GM18907 (cell line): ENCODE measurements around the gene GINS1.

Experiments used
- ATAC-seq: cut with Tn5 transposase; IDR thresholded peaks from one replicate; pipeline ENCODE4 v1.9.1; 2021; ENCODE audit warnings: mild to moderate bottlenecking, moderate library complexity; ENCODE audit not compliant: unreplicated experiment

The GINS1 gene

DNA sequence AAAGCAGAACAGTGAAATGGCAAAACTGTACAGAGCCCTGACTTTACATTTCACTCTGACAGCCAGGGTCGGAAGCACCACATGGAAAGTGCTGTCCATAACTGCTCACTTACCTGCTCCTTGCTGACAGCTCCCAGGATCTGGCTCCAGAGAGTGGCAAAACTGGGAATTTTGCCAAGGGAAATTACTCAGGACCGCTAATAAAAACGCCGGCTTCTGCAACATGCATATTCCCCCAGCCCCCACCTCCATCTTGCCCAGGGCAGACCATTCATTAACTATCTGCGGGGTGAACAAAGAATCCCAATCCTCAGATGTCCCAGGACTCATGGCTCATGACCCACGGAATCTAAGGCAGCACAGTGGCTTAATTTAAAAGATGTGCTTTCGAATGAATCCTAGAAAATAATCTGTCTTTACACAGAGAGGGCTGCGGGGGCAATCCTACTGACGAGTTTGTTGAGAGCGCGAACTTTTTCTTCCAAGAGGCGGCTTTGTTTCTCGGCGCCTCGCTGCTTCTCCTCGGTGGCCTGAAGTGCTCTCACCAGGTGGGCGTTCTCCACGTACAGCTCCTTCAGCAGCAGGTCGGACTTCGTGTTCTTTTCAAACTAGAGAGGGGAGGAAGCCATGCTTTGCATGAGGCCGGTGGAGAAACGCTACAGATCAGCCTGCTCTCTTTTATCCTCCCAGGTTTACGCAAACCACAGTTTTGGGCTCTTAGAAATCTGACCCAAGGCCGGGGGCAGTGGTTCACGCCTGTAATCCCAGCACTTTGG lies 45.8 kb downstream of the GINS1 start:
- no peak for ATAC-seq

GRCh38 chr20:25454153-25454900 lies 46.9 kb downstream of the GINS1 start:
- ATAC-seq: no peak

DNA sequence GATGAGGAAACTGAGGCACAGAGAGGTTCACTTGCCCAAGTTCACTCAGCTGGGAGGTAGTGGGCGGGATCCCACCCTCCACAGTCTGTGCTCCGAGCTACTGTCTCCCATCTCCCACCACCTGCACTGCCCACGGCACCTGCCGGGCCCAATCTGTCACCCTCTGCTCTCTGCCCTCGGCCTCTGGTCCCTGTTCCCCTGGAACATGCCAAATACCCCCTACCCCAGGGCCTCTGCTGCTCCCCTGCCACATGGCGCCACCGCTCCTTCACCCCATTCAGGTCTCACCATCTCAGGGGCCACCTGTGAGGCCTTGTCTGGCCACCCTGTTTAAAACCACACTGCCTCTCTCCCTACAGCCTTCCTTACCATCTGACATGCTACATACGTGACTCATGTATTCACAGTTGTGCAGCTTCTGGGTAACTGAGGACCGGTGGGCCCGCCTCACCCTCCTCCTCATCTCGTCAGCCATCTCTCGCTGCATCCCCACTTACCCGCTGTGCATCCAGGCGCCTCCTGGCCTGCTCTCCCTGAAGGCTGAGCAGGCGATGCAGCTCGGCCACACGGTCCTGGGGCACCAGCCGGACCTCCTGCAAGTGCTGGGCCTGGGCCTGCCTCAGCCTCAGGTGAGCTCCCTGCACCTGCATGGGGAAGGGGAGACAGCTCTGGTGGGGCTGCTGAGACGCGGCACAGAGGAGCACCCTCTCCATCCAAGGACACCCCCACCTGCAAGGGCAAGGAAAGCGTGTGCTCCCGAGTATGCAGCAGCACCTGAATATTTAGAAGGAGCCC lies 50.6 kb downstream of the GINS1 start:
- ATAC-seq: no peak

GRCh38 chr20:25459111-25459830 lies 51.8 kb downstream of the GINS1 start:
- no peak for ATAC-seq

- ATAC-seq: no peak
Observed at GRCh38 chr20:25459916-25460535, 52.6 kb downstream of the GINS1 start.

DNA sequence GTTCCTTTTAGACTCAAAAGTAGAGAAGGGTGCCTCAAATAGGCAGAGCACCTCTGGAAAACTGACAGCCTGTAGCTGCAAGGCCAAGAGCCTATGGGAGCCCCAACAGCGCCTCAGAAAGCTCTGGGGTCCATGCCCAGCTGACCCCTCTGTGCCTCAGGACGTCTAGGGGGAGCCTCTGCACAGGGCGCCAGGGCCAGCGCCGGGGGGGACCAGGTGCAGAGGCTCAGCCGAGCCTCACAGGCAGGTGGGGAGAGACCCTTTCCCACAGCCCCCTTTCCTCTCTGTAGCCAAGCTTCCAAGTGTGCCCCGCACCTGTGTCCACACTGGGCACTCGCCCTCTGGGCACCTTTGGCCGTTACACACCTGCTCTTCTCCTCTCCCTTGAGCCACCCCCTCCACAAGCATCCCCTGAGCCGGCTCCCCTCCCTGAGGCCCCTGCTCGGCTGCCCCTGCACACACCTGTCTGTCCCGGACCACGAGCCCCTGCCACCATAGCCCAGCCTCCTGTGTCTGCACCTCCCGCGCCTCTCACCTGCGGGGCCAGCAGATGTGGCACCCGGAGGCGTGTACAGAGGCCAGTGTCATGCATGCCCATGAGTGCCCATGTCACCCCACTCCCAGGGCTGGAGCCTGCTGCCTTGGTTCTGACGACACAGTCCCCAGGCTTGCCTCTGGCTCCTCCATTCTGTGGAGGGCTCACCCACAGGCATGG lies 53.2 kb downstream of the GINS1 start:
- ATAC-seq: no peak

DNA sequence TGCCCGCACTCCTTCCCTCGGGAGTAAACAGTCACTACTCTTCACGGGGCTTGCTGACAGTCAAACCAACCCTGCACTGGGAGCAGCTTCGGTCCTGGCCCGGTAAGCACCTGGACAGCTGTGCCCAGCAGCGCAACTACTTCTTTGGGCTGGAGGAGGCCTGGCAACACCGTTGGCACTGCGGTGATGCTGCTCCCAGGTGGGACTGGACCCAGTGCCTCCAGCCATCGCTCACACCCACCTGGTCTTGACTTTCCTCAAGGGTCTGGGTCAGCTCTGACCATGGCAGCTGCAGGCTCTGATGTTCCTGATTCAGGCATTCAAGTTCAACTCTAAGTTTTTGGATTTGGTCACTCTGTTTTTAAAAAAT lies 53.8 kb downstream of the GINS1 start:
- no peak for ATAC-seq

DNA sequence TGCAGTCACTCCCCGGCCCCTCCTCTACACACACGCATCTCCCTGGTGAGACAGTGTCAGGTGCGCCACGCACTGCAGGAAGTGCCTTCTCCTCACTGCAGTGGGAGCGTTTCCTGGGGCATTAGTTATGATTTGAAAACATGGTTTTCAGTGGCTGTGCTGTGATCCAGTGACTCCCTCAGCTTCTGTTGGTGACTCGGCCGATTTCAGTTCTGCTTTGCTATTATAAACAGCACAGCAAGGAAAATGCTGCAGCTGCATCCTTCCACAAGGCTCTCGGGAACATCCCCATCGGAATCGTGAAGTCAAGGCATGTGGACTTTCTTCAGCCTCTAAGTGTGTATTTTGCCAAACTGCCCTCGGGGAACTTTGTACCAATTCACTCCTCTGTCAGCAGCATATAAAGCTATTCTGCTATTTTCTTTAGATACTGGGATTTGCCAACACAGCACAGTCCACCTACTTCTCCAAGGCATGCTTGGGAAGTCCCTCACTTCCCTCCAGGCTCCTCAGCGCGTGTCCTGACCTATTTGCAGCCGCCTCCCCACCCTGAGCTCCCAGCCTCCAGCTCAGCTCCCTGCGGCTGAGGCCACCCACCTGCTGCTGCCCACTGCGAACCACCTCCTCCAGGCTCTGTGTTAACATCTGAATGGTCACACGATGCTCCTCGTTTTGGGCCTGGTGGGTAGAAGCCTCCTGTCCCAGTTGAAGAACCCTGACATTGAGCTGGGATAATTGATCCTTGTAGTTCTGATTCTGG lies 54.5 kb downstream of the GINS1 start:
- no peak for ATAC-seq

- ATAC-seq: no peak
Observed at GRCh38 chr20:25464501-25465242, 57.2 kb downstream of the GINS1 start.

- ATAC-seq: no peak
Observed at GRCh38 chr20:25465243-25466135, 58.0 kb downstream of the GINS1 start.

DNA sequence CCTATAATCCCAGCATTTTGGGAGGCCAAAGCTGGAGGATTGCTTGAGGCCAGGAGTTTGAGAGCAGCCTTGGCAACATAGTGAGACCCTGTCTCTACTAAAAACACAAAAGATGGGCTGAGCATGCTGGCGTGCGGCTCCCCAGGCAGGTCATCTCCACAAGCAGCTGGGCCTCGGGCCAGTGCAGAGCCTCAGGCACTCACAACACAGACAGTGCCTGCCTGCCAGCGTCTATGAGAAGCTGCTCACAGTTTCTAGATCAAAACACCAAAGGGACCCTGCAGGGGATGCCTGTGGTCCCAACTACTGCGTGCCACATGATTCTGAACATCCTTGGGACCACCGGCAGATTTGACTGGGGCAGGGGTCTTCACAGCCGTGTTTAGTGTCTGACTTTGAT lies 59.4 kb downstream of the GINS1 start:
- ATAC-seq: no peak

- ATAC-seq: no peak
Observed at GRCh38 chr20:25467441-25467840, 60.0 kb downstream of the GINS1 start.

DNA sequence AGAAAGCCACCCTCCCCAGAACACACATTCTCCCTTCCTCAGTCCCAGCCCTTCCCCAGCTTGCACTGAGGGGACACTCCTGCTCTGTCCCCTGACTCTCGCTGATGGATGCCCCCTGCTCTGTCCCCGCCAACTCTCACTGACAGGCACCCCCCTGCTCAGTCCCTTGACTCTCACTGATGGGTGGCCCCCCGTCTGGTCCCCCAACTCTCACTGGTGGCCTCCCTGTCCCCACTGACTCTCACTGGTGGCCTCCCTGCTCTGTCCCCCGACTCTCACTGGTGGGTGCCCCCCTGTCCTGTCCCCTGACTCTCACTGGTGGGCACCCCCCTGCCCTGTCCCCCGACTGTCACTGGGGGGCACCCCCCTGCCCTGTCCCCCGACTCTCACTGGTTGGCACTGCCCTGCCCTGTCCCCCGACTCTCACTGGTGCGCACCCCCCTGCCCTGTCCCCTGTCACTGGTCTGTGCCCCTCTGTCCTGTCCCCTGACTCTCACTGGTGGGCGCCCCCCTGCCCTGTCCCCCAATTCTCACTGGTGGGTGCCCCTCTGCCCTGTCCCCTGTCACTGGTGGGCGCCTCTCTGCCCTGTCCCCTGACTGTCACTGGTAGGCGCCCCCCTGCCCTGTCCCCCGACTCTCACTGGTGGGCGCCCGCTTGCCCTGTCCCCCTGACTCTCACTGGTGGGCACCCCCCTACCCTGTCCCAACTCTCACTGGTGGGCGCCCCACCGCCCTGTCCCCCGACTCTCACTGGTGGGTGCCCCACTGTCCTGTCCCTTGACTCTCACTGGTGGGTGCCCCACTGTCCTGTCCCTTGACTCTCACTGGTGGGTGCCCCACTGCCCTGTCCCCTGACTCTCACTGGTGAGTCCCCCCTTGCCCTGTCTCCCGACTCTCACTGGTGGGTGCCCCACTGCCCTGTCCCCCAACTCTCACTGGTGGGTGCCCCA lies 60.9 kb downstream of the GINS1 start:
- ATAC-seq: no peak

GRCh38 chr20:25469558-25469957 lies 62.1 kb downstream of the GINS1 start:
- ATAC-seq: no peak

GRCh38 chr20:25470045-25470444 lies 62.6 kb downstream of the GINS1 start:
- ATAC-seq: peak; percentile 74

DNA sequence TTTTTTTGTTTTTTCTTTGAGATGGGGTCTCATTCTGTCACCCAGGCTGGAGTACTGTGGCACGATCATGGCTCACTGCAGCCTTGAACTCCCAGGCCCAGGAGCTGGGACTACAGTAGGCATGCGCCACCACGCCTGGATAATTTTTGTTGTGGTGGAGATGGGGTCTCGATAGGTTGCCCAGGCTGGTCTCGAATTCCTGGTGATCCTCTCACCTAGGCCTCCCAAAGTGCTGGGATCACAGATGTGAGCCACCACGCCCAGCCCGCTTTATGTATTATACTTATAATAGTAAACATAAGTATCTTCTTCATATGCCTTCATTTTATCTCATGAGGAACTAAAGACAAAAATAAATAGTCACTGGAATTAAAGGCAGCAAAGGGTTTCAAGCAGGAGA lies 63.5 kb downstream of the GINS1 start:
- ATAC-seq: no peak
